Activated T-cell treated with anti-CD3 and anti-CD28 coated beads, Interleukin-2, amount 50 U/mL, for 4 hours (primary cell): ENCODE data around the gene CLDN15. TPM values are rescaled to one million over a fixed set of nuclear protein-coding genes. Genes with fewer than 3 reads are reported as not detected.

ENCODE experiments used
- ATAC-seq, 2 donors: fragments of 200-7000 bp; cut with Tn5 transposase; one replicate each; pipeline ENCODE4 v1.10.0; 2021
- DNase-seq: peaks from one replicate; pipeline ENCODE4 v3.0.0-alpha.2; 2020
- H3K27me3 Mint-ChIP-seq: one replicate; pipeline ENCODE4 v1.8.0; 2021; ENCODE audit warnings: low read depth, mixed read lengths
- H3K36me3 Mint-ChIP-seq: one replicate; pipeline ENCODE4 v1.8.0; 2022; ENCODE audit warnings: mixed read lengths; ENCODE audit not compliant: insufficient read depth
- H3K4me1 Mint-ChIP-seq: one replicate; pipeline ENCODE4 v1.8.0; 2021; ENCODE audit warnings: low read depth, mixed read lengths
- H3K4me3 Mint-ChIP-seq: one replicate; pipeline ENCODE4 v1.8.0; 2021; ENCODE audit warnings: mild to moderate bottlenecking, moderate library complexity, mixed read lengths
- H3K9me3 Mint-ChIP-seq: one replicate; pipeline ENCODE4 v1.8.0; 2021; ENCODE audit warnings: mixed read lengths
- total RNA-seq, 3 donors: library from RNA; stranded (reverse); gene quantifications; one replicate each; pipeline ENCODE4 v1.2.1, GENCODE V29; 2021

CLDN15 gene
- total RNA-seq, 3 donors from 2014 or later = 15.6 to 18.5 (median 17.6) TPM

GRCh38 chr7:101220295-101220694 is 17.3 kb downstream of the CLDN15 start:
- Mint-ChIP-seq H3K36me3 (peaks cover 18% of the 10 kb centered on the region), H3K27me3 (no peaks in the 10 kb centered on the region), H3K9me3 (no peaks in the 10 kb centered on the region), H3K4me1 (peaks cover 38% of the 10 kb centered on the region), H3K4me3 (peak overlapping the region; percentile 37)
- no peak for ATAC-seq
- no peak for DNase-seq

GRCh38 chr7:101218236-101219125 is 19.1 kb downstream of the CLDN15 start:
- Mint-ChIP-seq H3K36me3 (peaks cover 14% of the 10 kb centered on the region), H3K9me3 (no peaks in the 10 kb centered on the region)
- no peak for ATAC-seq

GRCh38 chr7:101217388-101218235 is 20.0 kb downstream of the CLDN15 start, which contains the start of the genes PLOD3 and ZNHIT1:
Gene PLOD3 (minus strand): TSS chr7:101217581. CDS start chr7:101217274, 307 bp downstream.
Gene ZNHIT1 (plus strand): TSS chr7:101218165. CDS start chr7:101218196, 31 bp downstream.
- no peaks in the 10 kb centered on the region for H3K9me3 Mint-ChIP-seq
- peaks cover 38% of the 10 kb centered on the region for H3K4me1 Mint-ChIP-seq
- H3K36me3 Mint-ChIP-seq = peaks cover 14% of the 10 kb centered on the region
- no peaks in the 10 kb centered on the region for H3K27me3 Mint-ChIP-seq
- peak within 1 kb of the TSS; percentile 97 for H3K4me3 Mint-ChIP-seq
- ATAC-seq (peak; percentile 74 to 80), DNase-seq (peak; percentile 95)

More at GRCh38 chr7:101218236-101219125, 19.1 kb downstream of the CLDN15 start:
- no peak for DNase-seq
- no peaks in the 10 kb centered on the region for H3K27me3 Mint-ChIP-seq
- peaks cover 38% of the 10 kb centered on the region for H3K4me1 Mint-ChIP-seq
- peak overlapping the region; percentile 97 for H3K4me3 Mint-ChIP-seq

- H3K4me3 Mint-ChIP-seq = peak overlapping the region; percentile 97
- H3K36me3 Mint-ChIP-seq = peaks cover 11% of the 10 kb centered on the region
- ATAC-seq (peak in 1 of 2 donors; percentile 15), DNase-seq (no peak)
- peaks cover 35% of the 10 kb centered on the region for H3K4me1 Mint-ChIP-seq
- no peaks in the 10 kb centered on the region for H3K27me3 Mint-ChIP-seq
- H3K9me3 Mint-ChIP-seq = no peaks in the 10 kb centered on the region
Measured at GRCh38 chr7:101216860-101217387, 20.7 kb downstream of the CLDN15 start.

GRCh38 chr7:101216001-101216859 is 21.4 kb downstream of the CLDN15 start:
- H3K4me3 Mint-ChIP-seq = peak overlapping the region; percentile 97
- no peaks in the 10 kb centered on the region for H3K9me3 Mint-ChIP-seq
- peaks cover 7% of the 10 kb centered on the region for H3K36me3 Mint-ChIP-seq
- H3K4me1 Mint-ChIP-seq = peaks cover 30% of the 10 kb centered on the region
- no peak for ATAC-seq
- no peaks in the 10 kb centered on the region for H3K27me3 Mint-ChIP-seq
- DNase-seq = no peak

GRCh38 chr7:101212014-101212413 is 25.6 kb downstream of the CLDN15 start:
- H3K27me3 Mint-ChIP-seq = no peaks in the 10 kb centered on the region

GRCh38 chr7:101211501-101211900 is 26.1 kb downstream of the CLDN15 start:
- Mint-ChIP-seq H3K36me3 (peaks cover 15% of the 10 kb centered on the region), H3K27me3 (no peaks in the 10 kb centered on the region), H3K4me3 (no peak overlapping the region), H3K4me1 (peaks cover 6% of the 10 kb centered on the region), H3K9me3 (no peaks in the 10 kb centered on the region)
- DNase-seq (no peak), ATAC-seq (no peak)

More at GRCh38 chr7:101212014-101212413, 25.6 kb downstream of the CLDN15 start:
- no peaks in the 10 kb centered on the region for H3K9me3 Mint-ChIP-seq
- no peak for DNase-seq
- peaks cover 10% of the 10 kb centered on the region for H3K4me1 Mint-ChIP-seq
- no peak overlapping the region for H3K4me3 Mint-ChIP-seq
- no peak for ATAC-seq
- H3K36me3 Mint-ChIP-seq = peaks cover 15% of the 10 kb centered on the region

- Mint-ChIP-seq H3K4me3 (no peak overlapping the region), H3K9me3 (no peaks in the 10 kb centered on the region), H3K4me1 (no peaks in the 10 kb centered on the region), H3K27me3 (no peaks in the 10 kb centered on the region), H3K36me3 (peaks cover 14% of the 10 kb centered on the region)
- DNase-seq (no peak), ATAC-seq (no peak)
Measured at GRCh38 chr7:101210143-101210542, 27.5 kb downstream of the CLDN15 start.

- peaks cover 10% of the 10 kb centered on the region for H3K36me3 Mint-ChIP-seq
- DNase-seq (no peak), ATAC-seq (no peak)
- H3K27me3 Mint-ChIP-seq = peaks cover under 1% of the 10 kb centered on the region
- H3K4me1 Mint-ChIP-seq = peaks cover 3% of the 10 kb centered on the region
- H3K4me3 Mint-ChIP-seq = no peak overlapping the region
- no peaks in the 10 kb centered on the region for H3K9me3 Mint-ChIP-seq
Measured at GRCh38 chr7:101208794-101209193, 28.8 kb downstream of the CLDN15 start.

GRCh38 chr7:101207459-101207858 is 30.1 kb downstream of the CLDN15 start:
- Mint-ChIP-seq H3K9me3 (no peaks in the 10 kb centered on the region), H3K4me1 (peaks cover 9% of the 10 kb centered on the region), H3K4me3 (no peak overlapping the region), H3K36me3 (peaks cover 10% of the 10 kb centered on the region), H3K27me3 (peaks cover 8% of the 10 kb centered on the region)
- ATAC-seq (no peak), DNase-seq (no peak)

- ATAC-seq = no peak
- no peak for DNase-seq
Measured at GRCh38 chr7:101206665-101207042, 30.9 kb downstream of the CLDN15 start.

GRCh38 chr7:101205901-101206664 is 31.5 kb downstream of the CLDN15 start:
- Mint-ChIP-seq H3K36me3 (peaks cover 10% of the 10 kb centered on the region), H3K27me3 (peaks cover 16% of the 10 kb centered on the region), H3K4me3 (no peak overlapping the region), H3K4me1 (peaks cover 9% of the 10 kb centered on the region), H3K9me3 (no peaks in the 10 kb centered on the region)
- DNase-seq (no peak), ATAC-seq (no peak)

More at GRCh38 chr7:101206665-101207042, 30.9 kb downstream of the CLDN15 start:
- Mint-ChIP-seq H3K4me1 (peaks cover 9% of the 10 kb centered on the region), H3K9me3 (no peaks in the 10 kb centered on the region), H3K27me3 (peaks cover 10% of the 10 kb centered on the region), H3K36me3 (peaks cover 10% of the 10 kb centered on the region), H3K4me3 (no peak overlapping the region)
